ENCODE data around the gene UBE2E2. TPM values are rescaled to one million over a fixed set of nuclear protein-coding genes. Genes with fewer than 3 reads are reported as not detected.

The UBE2E2 gene
- total RNA-seq, 1 donor from 2014 or later = 89.8 TPM

DNA sequence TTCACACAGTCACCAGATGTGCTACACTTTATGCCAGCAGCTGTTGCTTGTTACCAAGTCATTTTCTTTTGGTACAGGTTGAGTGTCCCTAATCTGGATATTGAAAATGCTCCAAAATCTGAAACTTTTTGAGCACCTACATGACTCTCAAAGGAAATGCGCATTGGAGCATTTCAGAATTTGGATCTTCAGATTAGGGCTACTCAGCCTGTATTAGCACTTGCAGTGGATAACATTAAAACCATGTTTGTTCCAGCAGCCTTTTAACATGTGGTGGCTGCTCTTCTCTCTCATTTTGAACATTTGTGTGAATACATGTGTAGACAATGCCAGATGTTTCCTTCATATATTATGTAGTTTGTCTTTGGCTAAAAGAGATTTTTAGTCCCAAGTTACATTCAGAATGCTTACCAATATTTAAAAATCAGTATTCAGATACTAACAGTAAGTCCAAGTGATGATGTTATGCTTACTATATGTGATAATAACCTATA lies 371.7 kb downstream of the UBE2E2 start:
- H3K4me1 Mint-ChIP-seq = no peaks in the 10 kb centered on the region
- Histone ChIP-seq H4K20me1 (ENCODE audit: low read depth) (no peaks in the 10 kb centered on the region), H3K9ac (no peak overlapping the region), H3K9me3 (ENCODE audit: low read depth) (no peaks in the 10 kb centered on the region), H3K27me3 (no peaks in the 10 kb centered on the region), H3K27ac (no peak overlapping the region), H3K79me2 (ENCODE audit: low read depth) (no peaks in the 10 kb centered on the region), H3K4me3 (no peak overlapping the region), H3K4me1 (peaks cover 9% of the 10 kb centered on the region), H2AFZ (replicated peaks) (no peak overlapping the region), H3K4me2 (no peak overlapping the region), H3F3A (ENCODE audit: low read depth) (no peaks in the 10 kb centered on the region), H3K36me3 (no peaks in the 10 kb centered on the region)
- peaks cover 13% of the 10 kb centered on the region for H3K9me3 Mint-ChIP-seq
- no peak overlapping the region for H3K27ac Mint-ChIP-seq
- TF ChIP-seq CTCF (IDR thresholded peaks at IDR 0.05) = no peak
- TF ChIP-seq EZH2phosphoT487 (IDR thresholded peaks at IDR 0.05) = no peak
- no peak for TF ChIP-seq EZH2 (IDR thresholded peaks at IDR 0.05)
- no peaks in the 10 kb centered on the region for H3K36me3 Mint-ChIP-seq
- no peaks in the 10 kb centered on the region for H3K27me3 Mint-ChIP-seq (ENCODE audit: insufficient read depth, low read depth)
- no peak for DNase-seq (ENCODE audit: low spot score)
- H3K4me3 Mint-ChIP-seq = no peak overlapping the region

- no peaks in the 10 kb centered on the region for H4K20me1 ChIP-seq (ENCODE audit: low read depth)
- TF ChIP-seq CTCF (IDR thresholded peaks at IDR 0.05) = no peak
- no peak for TF ChIP-seq EZH2phosphoT487 (IDR thresholded peaks at IDR 0.05)
- no peak for TF ChIP-seq EZH2 (IDR thresholded peaks at IDR 0.05)
- H2AFZ ChIP-seq (replicated peaks) = no peak overlapping the region
- H3F3A ChIP-seq (ENCODE audit: low read depth) = no peaks in the 10 kb centered on the region
- no peaks in the 10 kb centered on the region for H3K79me2 ChIP-seq (ENCODE audit: low read depth)
- H3K4me3 Mint-ChIP-seq = no peak overlapping the region
- no peak overlapping the region for H3K27ac Mint-ChIP-seq
- H3K9me3 Mint-ChIP-seq = peaks cover 13% of the 10 kb centered on the region
- no peaks in the 10 kb centered on the region for H3K27me3 Mint-ChIP-seq (ENCODE audit: insufficient read depth, low read depth)
- H3K4me1 Mint-ChIP-seq = no peaks in the 10 kb centered on the region
- no peak overlapping the region for H3K4me2 ChIP-seq
- no peak overlapping the region for H3K9ac ChIP-seq
- no peak for DNase-seq (ENCODE audit: low spot score)
- no peak overlapping the region for H3K4me3 ChIP-seq
- no peaks in the 10 kb centered on the region for H3K9me3 ChIP-seq (ENCODE audit: low read depth)
- H3K36me3 Mint-ChIP-seq = no peaks in the 10 kb centered on the region
- no peaks in the 10 kb centered on the region for H3K27me3 ChIP-seq
- no peaks in the 10 kb centered on the region for H3K36me3 ChIP-seq
- no peak overlapping the region for H3K27ac ChIP-seq
- H3K4me1 ChIP-seq = peaks cover 9% of the 10 kb centered on the region
These were observed 372.6 kb downstream of the UBE2E2 start for GRCh38 chr3:23575697-23576096.

DNA sequence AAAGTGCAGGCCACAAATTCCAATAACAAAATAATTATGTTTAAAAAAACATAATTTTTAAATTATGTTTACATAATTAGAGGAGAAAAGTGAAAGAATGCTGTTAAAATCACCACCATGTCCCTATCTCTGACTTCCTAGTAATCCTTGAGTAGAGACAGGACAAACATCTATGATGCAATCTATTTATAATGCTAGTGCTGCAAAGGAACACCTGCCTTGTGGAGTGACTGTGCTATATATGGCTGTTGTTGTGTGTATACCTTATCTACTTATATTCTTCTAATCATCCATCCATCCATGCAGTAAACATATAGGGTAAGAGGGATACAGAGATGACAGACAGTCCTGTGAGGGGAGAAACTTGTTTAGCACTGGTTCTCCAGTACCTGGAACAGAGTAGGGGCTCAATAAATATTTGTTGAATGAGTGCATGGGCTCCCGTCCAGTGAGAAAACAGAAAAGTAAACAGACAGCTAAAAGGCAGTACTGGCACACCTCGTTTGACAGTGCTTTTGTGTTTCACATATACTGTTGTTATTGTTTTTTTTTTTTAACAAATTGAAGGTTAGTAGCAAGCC lies 373.3 kb downstream of the UBE2E2 start:
- Histone ChIP-seq H2AFZ (replicated peaks) (no peak overlapping the region), H3K4me2 (no peak overlapping the region), H3K9me3 (ENCODE audit: low read depth) (no peaks in the 10 kb centered on the region), H3K4me1 (peaks cover 9% of the 10 kb centered on the region), H3K27ac (no peak overlapping the region), H3F3A (ENCODE audit: low read depth) (no peaks in the 10 kb centered on the region), H4K20me1 (ENCODE audit: low read depth) (no peaks in the 10 kb centered on the region), H3K27me3 (no peaks in the 10 kb centered on the region), H3K79me2 (ENCODE audit: low read depth) (no peaks in the 10 kb centered on the region), H3K4me3 (no peak overlapping the region), H3K36me3 (no peaks in the 10 kb centered on the region), H3K9ac (no peak overlapping the region)
- Mint-ChIP-seq H3K36me3 (no peaks in the 10 kb centered on the region), H3K4me1 (no peaks in the 10 kb centered on the region), H3K27me3 (ENCODE audit: insufficient read depth, low read depth) (no peaks in the 10 kb centered on the region), H3K9me3 (peaks cover 11% of the 10 kb centered on the region), H3K4me3 (no peak overlapping the region), H3K27ac (no peak overlapping the region)
- DNase-seq (ENCODE audit: low spot score) = no peak
- TF ChIP-seq CTCF (IDR thresholded peaks at IDR 0.05) (no peak), EZH2 (IDR thresholded peaks at IDR 0.05) (no peak), EZH2phosphoT487 (IDR thresholded peaks at IDR 0.05) (no peak)
